ENCODE data around the gene GPNMB. TPM values are rescaled to one million over a fixed set of nuclear protein-coding genes. Genes with fewer than 3 reads are reported as not detected.

Gene GPNMB
- total RNA-seq, 1 experiment from 2014 or later = 1.2 TPM

DNA sequence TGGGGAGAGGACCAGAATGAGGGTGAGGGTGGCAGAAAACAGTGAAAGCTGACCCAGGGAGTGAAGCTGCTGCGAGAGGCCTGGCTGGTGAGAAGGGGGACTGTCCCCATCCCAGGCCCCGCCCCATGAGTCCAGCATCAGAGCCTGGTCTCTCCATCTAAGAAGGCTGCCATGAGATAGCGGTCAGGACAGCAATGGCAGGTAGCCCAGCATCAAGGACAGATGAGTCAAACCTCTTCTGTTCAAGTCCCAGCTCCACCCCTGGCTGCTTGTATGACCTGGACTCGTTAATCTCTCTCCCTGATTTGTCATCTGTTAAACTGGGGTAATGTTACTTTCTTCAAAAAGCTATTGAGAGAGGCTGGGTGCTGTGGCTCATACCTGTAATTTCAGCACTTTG, 22.2 kb downstream of the GPNMB start:
- no peak overlapping the region for H4K91ac ChIP-seq (ENCODE audit: insufficient read length, low read depth, low read length)
- H2BK5ac ChIP-seq (ENCODE audit: insufficient read length, low read length) = no peak overlapping the region
- H3K4ac ChIP-seq (ENCODE audit: low read depth, low read length) = no peak overlapping the region
- Mint-ChIP-seq H3K27me3 (ENCODE audit: low read depth) (peaks cover 4% of the 10 kb centered on the region), H3K4me1 (peaks cover 4 to 11% of the 10 kb centered on the region in 2 experiments), H3K4me3 (no peak overlapping the region), H3K36me3 (ENCODE audit: insufficient read depth in 1 of 3, low read depth in 3 of 3) (no peaks in the 10 kb centered on the region), H3K27ac (no peak overlapping the region), H3K9me3 (no peaks in the 10 kb centered on the region)
- H4K20me1 ChIP-seq (ENCODE audit: control insufficient read depth, insufficient read depth, insufficient read length) = no peaks in the 10 kb centered on the region
- H3K9me3 ChIP-seq (ENCODE audit: control insufficient read depth, low read depth, low read length) = no peaks in the 10 kb centered on the region
- H3T11ph ChIP-seq (ENCODE audit: low read length) = no peak overlapping the region
- DNase-seq = no peak
- no peaks in the 10 kb centered on the region for H3K23me2 ChIP-seq (ENCODE audit: insufficient read length, low read depth, low read length, poor library complexity, severe bottlenecking)
- H2AK5ac ChIP-seq (ENCODE audit: insufficient read length, low read length) = no peak overlapping the region
- H4K8ac ChIP-seq (replicated peaks; ENCODE audit: insufficient read length, low read depth, low read length) = no peak overlapping the region
- H3K79me1 ChIP-seq (ENCODE audit: insufficient read depth, low read depth, low read length, poor library complexity, severe bottlenecking) = no peaks in the 10 kb centered on the region
- H3K18ac ChIP-seq (ENCODE audit: insufficient read length, low read depth, low read length) = no peak overlapping the region
- H2BK20ac ChIP-seq (ENCODE audit: low read depth, low read length, poor library complexity, severe bottlenecking) = no peak overlapping the region
- no peak overlapping the region for H2BK12ac ChIP-seq (ENCODE audit: insufficient read length, low read depth, low read length)
- H3K4me2 ChIP-seq (ENCODE audit: insufficient read depth, insufficient read length, low read length) = no peak overlapping the region
- H3K4me1 ChIP-seq (ENCODE audit: insufficient read depth, low read length) = no peaks in the 10 kb centered on the region
- no CpG with 5 or more reads among the region's 4 CpGs for WGBS (ENCODE audit: extremely low coverage, insufficient read length, low lambda C conversion rate)
- no peak overlapping the region for H2BK15ac ChIP-seq (ENCODE audit: low read depth, low read length)
- H3K79me2 ChIP-seq (ENCODE audit: insufficient read depth, low read length) = no peaks in the 10 kb centered on the region
- H3K27me3 ChIP-seq (ENCODE audit: insufficient read depth, low read length) = no peaks in the 10 kb centered on the region
- H4K5ac ChIP-seq (ENCODE audit: insufficient read length, low read depth, low read length) = no peak overlapping the region
- TF ChIP-seq, protein P1, sequence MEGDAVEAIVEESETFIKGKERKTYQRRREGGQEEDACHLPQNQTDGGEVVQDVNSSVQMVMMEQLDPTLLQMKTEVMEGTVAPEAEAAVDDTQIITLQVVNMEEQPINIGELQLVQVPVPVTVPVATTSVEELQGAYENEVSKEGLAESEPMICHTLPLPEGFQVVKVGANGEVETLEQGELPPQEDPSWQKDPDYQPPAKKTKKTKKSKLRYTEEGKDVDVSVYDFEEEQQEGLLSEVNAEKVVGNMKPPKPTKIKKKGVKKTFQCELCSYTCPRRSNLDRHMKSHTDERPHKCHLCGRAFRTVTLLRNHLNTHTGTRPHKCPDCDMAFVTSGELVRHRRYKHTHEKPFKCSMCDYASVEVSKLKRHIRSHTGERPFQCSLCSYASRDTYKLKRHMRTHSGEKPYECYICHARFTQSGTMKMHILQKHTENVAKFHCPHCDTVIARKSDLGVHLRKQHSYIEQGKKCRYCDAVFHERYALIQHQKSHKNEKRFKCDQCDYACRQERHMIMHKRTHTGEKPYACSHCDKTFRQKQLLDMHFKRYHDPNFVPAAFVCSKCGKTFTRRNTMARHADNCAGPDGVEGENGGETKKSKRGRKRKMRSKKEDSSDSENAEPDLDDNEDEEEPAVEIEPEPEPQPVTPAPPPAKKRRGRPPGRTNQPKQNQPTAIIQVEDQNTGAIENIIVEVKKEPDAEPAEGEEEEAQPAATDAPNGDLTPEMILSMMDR (conservative IDR thresholded peaks at IDR 0.05) = no peak
- no peak overlapping the region for H3K56ac ChIP-seq (ENCODE audit: insufficient read length, low read depth, low read length)
- H2AFZ ChIP-seq (ENCODE audit: low read length) = no peak overlapping the region
- H3K23ac ChIP-seq (ENCODE audit: insufficient read length, low read depth, low read length) = no peak overlapping the region
- H3K14ac ChIP-seq (ENCODE audit: insufficient read depth, low read length) = no peak overlapping the region
- H2BK120ac ChIP-seq (ENCODE audit: low read depth, low read length, poor library complexity, severe bottlenecking) = no peak overlapping the region
- no peak overlapping the region for H3K9ac ChIP-seq (ENCODE audit: extremely low read depth, insufficient read length, low read length)
- H3K27ac ChIP-seq (ENCODE audit: insufficient read length, low read depth, low read length) = no peak overlapping the region
